ENCODE measurements around the gene ATG16L1.

ATG16L1 gene

DNA sequence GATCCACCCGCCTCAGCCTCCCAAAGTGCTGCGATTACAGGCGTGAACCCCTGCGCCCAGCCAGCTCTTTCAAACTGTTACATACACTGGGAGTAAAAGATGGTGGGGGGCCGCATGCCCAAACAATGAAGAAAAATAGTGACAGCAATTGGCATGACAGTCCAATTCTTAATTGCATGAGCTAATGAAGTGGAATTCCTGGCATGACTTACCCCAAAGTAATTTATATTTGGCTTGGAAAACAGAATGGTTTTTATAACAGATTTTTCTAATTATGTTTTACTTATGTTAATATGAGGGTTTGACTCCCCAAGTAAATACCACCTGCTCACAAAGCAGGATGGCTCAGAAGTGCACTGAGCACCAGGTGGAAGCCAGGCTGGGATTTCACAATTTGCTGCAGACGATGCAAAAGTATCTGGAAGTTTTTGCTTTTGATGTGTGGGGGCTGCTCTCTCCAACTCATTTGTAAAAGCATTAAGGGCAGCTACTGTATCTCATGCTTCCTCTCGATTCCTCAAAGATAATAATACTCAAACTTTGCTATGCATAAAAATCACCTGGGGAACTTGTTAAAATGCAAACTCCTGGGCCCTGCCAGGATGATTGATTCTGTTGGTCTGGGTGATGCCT lies 24.0 kb upstream of the ATG16L1 start:
- no peak for DNase-seq (ENCODE audit: low read depth)

DNA sequence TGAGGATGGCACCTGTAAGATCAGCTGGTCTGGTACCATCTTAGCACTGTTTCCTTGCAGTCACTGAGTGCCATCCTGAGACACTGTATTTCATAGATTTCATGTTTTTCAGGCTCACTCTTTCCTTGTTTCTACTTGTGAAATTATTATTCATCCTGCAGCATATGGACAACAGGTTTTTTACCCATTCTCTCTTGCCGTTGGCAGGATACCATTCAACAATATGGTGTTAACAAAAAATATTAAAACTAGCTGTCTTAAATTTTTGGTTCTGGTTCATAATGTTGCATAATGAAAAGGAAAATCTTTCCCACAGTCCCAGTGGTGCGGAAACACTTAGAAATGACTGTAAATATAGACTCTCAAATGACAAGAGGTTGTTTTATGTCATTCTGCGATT lies 23.1 kb upstream of the ATG16L1 start:
- no peak for DNase-seq (ENCODE audit: low read depth)

- no peak for DNase-seq (ENCODE audit: low read depth)
Measured at GRCh38 chr2:233233618-233234230, 17.7 kb upstream of the ATG16L1 start.

GRCh38 chr2:233234264-233234663 lies 17.2 kb upstream of the ATG16L1 start:
- no peak for DNase-seq (ENCODE audit: low read depth)

GRCh38 chr2:233234996-233235395 lies 16.5 kb upstream of the ATG16L1 start:
- no peak for DNase-seq (ENCODE audit: low read depth)

DNA sequence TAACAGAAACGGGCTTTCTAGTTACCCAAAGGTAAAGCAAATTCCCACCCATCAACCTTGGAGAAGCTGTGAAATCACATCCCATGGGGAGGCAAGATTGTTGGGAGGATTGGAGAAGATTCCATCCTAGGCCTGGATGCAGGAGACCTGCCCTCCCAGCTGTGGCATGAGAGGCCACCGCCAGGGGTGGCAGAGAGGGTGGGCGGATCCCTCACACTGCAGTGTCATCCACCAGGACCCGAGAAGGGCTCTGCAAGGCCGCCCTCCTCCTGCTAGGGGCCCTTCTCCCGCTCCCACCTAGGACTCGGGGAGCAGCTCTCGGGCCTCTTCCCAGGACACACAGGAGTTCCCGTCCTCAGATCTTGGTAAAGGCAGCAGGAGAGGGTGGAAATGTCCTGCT lies 15.5 kb upstream of the ATG16L1 start:
- no peak for DNase-seq (ENCODE audit: low read depth)

DNA sequence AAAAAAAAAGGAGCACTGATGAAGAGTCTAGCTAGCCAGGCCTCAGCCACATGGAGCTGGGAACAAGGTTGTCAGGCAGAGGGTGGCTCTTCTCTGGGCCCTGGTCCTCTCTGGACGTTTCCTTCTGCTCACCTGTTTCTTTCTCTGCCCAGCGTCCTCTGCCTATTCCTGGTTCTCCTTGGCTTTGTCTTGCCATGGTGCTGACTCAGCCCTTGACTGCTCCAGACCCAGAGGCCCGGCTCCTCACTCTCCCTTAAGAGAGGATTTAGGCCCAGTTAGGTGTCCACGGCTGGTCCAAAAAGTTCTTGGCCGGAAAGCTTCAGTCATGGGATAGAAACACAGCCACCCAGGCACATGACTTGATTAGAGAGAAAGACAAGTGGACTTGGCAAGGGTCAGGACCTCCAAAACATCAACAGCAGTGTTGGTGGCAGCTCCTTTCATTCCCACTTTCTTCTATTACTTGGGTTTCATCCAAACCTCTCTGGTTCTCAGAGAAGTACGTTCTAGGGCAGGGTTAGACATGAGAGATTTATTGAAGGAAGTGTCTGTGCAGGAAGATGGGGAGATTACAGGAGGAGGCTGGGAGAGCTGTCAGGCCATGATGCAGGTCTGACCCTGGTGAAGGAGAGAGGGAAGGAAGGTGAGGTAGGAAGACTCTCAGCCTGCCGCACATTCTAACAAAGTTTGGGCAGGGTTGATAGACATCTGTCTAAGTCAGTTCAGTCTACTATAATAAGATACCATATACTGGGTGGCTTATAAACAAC lies 14.5 kb upstream of the ATG16L1 start:
- no peak for DNase-seq (ENCODE audit: low read depth)

DNA sequence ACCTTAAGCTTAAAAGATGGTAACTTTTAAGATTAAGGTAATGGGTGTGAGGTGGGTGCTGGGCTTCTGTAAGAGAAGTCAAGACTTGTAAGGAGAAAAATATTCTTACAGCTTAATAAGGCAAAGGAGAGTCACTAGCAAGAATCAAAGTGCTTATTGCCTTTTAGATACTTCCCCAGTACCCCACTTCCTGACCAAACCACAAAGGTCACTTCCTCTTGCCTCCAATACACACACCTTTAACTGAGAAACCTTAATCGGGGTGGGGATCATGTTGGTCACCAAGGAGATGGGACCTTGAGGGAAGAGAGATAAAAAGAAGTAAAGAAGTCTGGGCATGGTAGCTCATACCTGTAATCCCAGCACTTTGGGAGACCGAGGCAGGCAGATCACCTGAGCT lies 10.6 kb upstream of the ATG16L1 start:
- no peak for DNase-seq (ENCODE audit: low read depth)

DNA sequence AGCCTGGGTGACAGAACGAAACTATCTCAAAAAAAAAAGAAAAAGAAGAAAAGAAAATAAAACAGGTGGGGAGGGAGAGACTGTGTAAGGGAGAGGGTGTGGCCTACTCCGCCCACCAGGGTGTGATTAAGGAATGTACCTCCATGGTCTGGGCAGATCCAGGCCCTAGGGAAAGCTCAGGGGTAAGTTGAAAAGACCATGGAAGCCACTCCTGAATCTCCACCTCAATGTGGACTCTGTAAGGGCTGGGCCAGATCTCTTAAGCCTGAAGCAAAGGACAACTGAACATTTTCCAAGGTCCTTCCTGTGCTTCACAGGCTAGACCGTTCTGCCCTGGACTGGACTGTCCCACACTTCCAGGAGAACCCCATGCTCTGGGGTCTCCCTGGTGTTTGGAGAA lies 9.7 kb upstream of the ATG16L1 start:
- DNase-seq (ENCODE audit: low read depth) = no peak

DNA sequence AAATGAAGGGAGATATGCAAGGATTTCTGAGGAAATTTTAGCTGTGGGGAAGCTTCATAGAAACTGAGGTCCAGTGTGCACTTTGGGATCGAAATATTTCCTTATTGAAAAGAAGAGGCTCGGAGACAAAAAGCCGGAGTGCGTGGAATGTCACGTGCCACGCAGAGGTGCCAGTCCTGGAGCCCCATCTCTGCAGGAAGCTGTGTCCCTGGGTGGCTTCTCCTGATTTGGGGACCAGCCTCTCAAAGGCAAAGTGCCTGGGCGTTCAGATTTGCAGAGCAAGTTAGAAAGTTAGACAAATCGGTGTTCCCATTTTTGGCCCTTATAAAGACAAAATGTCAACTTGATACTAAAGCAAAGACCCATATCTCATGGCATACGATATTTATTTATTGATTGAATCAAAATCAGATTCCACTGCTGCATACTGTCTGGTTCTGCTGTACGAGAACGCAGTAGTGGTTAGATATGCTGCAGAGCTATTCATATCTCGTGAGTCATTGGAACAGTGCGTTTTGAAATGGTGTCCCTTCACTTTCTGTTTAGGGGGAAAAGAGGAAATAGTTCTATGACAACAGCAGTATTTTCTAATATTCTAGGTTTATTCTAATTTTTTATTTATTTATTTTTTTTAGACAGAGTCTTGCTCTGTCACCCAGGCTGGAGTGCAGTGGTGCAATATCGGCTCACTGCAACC lies 9.1 kb upstream of the ATG16L1 start:
- no peak for DNase-seq (ENCODE audit: low read depth)

DNA sequence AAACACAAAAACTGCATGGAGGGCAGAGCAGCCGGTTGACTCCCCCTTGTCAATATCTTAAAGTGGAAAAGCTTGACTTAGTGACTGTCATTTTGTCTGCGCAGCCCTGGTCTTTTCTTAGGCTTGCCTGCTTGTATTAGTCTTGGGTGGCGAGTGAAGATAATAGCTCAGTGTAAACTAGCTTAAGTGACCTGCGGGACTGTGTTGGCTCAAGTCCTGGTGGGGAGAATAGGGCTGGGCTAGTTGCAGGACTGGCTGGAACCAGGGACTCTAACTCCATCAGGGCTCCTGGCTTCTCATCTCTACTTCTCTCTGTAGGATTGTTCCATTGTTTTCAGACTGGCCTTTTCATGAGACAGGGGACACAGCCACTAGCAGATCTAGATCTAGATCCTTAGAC lies 8.1 kb upstream of the ATG16L1 start:
- DNase-seq (ENCODE audit: low read depth) = no peak

DNA sequence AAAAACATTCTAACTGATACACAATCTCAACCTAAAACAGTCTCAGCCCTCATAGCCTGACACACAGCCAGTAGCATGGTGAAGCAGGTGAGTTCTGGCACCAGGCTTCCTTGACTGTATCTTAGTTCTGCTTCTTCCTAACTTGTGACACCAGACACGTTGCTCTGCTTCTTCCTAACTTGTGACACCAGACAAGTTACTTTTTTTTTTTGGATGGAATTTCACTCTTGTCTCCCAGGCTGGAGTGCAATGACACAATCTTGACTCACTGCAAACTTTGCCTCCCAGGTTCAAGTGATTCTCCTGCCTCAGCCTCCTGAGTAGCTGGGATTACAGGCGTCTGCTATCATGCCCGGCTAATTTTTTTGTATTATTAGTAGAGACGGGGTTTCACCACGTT lies 6.7 kb upstream of the ATG16L1 start:
- DNase-seq (ENCODE audit: low read depth) = no peak

DNA sequence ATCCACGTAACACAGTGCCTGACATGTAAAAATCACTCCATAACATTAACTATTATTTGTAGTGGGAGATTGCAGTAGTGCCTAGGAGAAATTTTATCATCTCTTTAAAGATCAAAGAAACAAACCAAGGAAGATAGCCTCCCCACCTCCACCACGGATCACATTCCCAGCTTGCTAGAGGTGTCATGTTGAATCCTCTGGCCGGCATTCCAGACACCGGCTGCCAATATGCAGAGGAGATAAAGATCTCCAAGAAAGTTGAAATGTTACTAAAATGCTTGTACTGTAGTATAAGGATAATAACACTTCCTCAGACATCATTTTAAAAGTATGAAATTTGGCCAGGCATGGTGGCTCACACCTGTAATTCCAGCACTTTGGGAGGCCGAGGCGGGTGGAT lies 6.1 kb upstream of the ATG16L1 start:
- DNase-seq (ENCODE audit: low read depth) = no peak

GRCh38 chr2:233247116-233247515 lies 4.4 kb upstream of the ATG16L1 start:
- no peak for DNase-seq (ENCODE audit: low read depth)

- no peak for DNase-seq (ENCODE audit: low read depth)
Measured at GRCh38 chr2:233247744-233248143, 3.7 kb upstream of the ATG16L1 start.

DNA sequence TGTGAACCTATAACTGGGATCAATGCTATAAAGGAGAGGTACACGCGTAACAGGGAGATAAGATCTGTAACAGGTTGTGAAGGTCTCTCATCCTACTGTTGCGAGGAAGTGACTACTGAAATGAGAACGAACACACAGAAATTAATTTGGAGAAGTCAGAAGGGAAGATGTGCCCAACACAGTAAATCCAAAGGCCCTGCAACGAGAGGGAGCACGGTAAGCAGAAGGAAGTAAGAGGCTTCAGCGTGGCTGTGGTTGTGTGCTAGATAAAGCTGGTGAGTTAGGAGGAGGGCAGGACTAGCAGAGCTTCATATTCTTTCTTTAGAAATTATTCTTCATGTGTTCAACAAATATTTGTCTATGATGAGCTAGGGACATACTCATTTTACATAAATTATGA lies 2.5 kb upstream of the ATG16L1 start:
- no peak for DNase-seq (ENCODE audit: low read depth)

DNA sequence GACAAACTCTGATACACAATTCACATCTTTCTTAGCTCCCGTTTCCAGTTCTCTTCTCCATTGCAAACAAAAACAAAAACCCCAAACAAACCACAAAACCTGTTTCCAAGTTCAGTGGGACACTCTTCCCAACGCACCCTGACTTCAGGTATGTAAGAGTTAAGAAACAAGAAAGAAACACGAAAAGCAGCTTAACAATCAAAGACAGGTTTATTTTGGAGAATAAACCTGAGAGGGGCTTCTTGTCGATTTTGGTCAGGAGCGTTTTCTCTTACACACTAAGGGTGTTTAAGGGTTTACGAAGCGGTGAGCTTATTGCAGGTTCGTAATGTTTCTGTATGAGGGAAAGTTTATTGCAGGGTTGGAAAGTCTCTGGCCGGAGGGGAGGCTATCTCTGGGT lies 905 bp upstream of the ATG16L1 start:
- no peak for DNase-seq (ENCODE audit: low read depth)

- DNase-seq (ENCODE audit: low read depth) = no peak
Measured at GRCh38 chr2:233250985-233251305, 528 bp upstream of the ATG16L1 start.

- no peak for DNase-seq (ENCODE audit: low read depth)
Measured at GRCh38 chr2:233252227-233252626, 754 bp downstream of the ATG16L1 start.

- DNase-seq (ENCODE audit: low read depth) = no peak
Measured at GRCh38 chr2:233255151-233255550, 3.7 kb downstream of the ATG16L1 start.

GRCh38 chr2:233256048-233256447 lies 4.6 kb downstream of the ATG16L1 start:
- no peak for DNase-seq (ENCODE audit: low read depth)

- no peak for DNase-seq (ENCODE audit: low read depth)
Measured at GRCh38 chr2:233258211-233258610, 6.7 kb downstream of the ATG16L1 start.

DNA sequence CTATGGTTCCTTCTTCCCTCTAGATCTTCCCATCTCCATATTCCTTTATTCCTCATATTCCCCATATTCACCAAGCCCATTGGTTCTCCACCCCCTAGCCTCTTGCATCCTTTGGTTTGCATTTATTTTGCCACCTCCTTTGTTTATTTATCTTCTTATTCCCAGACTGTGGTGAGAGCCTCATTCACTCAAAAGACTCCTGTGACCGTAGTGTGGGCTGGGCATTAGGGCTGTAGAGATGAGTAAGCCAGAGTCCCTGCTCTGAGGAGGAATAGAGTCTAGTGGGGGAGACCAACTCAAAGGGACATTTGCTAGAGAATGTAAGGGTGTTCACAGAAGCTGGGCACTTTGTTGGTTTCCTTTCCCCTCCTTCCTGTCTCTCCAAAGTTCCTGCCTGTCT lies 8.3 kb downstream of the ATG16L1 start:
- no peak for DNase-seq (ENCODE audit: low read depth)
